ENCODE measurements around the gene PIGU. TPM values are rescaled to one million over a fixed set of nuclear protein-coding genes. Genes with fewer than 3 reads are reported as not detected.

The PIGU gene
- total RNA-seq, 2 donors from 2014 or later: 20.1 to 20.6 TPM

DNA sequence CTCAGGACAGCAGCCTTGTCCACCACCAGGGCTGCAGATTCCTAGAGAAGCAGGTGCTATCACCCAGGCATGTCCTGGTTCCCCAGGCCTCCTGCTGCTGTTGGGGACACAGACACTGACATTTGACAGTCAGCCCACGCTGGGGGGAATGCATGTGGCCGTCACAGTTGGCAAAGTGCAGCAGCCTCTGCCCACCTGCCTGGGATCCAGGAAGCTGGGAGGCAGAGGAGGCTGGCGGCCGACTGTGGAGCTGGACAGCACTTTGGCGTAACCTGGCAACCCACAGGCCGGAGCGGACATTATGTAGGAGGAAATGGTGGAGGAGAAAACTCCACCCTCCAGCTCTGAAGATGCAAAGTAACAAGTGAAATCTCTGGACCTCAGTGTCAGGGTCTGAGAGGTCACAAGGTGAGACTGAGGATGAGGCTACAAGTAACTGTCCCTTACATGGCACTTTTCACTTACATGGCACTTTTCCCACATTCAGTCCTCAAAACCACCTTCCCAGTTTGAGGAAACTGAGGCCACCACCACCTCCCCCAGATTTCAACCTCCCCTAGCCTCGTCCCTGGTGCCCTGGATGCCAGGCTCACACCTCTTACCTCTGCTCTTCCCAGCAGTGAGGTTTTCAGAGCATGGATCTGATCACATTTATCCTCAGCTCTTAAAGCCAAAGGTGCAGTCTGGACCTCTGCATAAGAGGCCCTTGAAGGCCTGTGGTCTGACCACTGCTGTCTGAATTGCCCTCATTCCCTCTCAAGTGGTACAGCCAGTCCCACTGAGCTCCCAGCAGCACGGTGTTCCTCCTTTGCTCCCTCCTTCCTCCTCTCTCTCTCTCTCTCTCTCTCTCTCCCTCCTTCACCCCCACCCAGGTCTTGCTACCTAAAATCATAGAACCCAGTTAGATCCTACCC lies 109.7 kb downstream of the PIGU start:
- peaks cover 5% of the 10 kb centered on the region for H3K36me3 Mint-ChIP-seq
- ATAC-seq (no peak), DNase-seq (ENCODE audit: low spot score) (no peak)
- H3K9me3 Mint-ChIP-seq: no peaks in the 10 kb centered on the region
- H3K27me3 Mint-ChIP-seq: no peaks in the 10 kb centered on the region
- no peak overlapping the region for H3K27ac Mint-ChIP-seq
- H3K4me3 Mint-ChIP-seq: no peak overlapping the region
- peaks cover 9 to 17% of the 10 kb centered on the region in 2 donors for H3K4me1 Mint-ChIP-seq (ENCODE audit: low read depth in 2 of 2)

DNA sequence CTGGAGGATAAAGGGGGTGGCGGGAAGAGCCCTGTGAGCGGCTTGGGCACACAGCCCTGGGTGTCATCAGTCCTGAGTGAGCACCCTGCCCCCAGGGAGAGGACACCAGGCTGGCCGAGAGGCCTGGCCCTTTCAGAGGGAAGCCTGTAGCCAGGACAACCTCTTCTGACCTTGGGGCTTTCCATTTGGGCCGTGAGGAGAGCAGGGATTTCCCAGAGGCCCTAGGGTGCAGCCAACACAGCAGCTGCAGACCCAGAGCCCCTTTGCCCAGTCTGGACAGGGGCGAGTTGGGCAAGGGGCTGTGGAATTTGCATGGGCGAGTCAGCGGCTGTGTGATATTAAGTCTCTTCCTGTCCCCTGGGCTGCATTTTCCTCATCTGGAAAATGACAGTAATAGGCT lies 112.1 kb downstream of the PIGU start:
- ATAC-seq: no peak
- no peak overlapping the region for H3K27ac Mint-ChIP-seq

DNA sequence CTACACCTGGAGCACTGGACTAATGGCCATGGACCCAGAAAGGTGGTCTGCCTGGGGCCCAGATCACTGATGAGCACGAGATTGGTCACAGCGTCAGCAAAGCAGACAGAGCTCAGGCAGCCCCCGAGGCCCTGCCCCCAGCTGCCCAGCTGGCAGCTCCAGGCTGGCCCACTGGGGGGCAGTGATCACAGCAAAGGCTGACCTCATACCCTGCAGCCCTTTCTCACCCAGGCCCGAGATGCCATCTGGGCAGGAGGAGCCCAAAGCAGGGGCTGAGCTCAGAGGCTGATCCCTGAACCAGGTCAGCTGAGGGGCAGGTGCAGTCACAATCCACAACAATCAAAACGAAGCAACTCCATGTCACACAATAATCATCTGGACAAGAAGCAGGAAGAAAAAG lies 114.3 kb downstream of the PIGU start:
- Mint-ChIP-seq H3K4me3 (no peak overlapping the region), H3K36me3 (no peaks in the 10 kb centered on the region)

More for the DNA sequence above, 112.1 kb downstream of the PIGU start:
- Mint-ChIP-seq H3K4me1 (ENCODE audit: low read depth in 2 of 2) (peaks cover 0 to 7% of the 10 kb centered on the region in 2 donors), H3K36me3 (no peaks in the 10 kb centered on the region), H3K9me3 (no peaks in the 10 kb centered on the region), H3K27me3 (no peaks in the 10 kb centered on the region), H3K4me3 (no peak overlapping the region)
- DNase-seq (ENCODE audit: low spot score): no peak

GRCh38 chr20:34561661-34562060 lies 115.2 kb downstream of the PIGU start:
- Mint-ChIP-seq H3K27ac (peak overlapping the region; percentile 14 to 34), H3K27me3 (no peaks in the 10 kb centered on the region), H3K4me1 (ENCODE audit: low read depth in 2 of 2) (peaks cover 14 to 15% of the 10 kb centered on the region in 2 donors), H3K36me3 (no peaks in the 10 kb centered on the region), H3K4me3 (no peak overlapping the region), H3K9me3 (no peaks in the 10 kb centered on the region)
- DNase-seq (ENCODE audit: low spot score) (no peak), ATAC-seq (no peak)

More for the DNA sequence above, 114.3 kb downstream of the PIGU start:
- DNase-seq (ENCODE audit: low spot score) (no peak), ATAC-seq (no peak)
- Mint-ChIP-seq H3K27ac (no peak overlapping the region), H3K9me3 (no peaks in the 10 kb centered on the region), H3K27me3 (no peaks in the 10 kb centered on the region), H3K4me1 (ENCODE audit: low read depth in 2 of 2) (peaks cover 8 to 12% of the 10 kb centered on the region in 2 donors)

DNA sequence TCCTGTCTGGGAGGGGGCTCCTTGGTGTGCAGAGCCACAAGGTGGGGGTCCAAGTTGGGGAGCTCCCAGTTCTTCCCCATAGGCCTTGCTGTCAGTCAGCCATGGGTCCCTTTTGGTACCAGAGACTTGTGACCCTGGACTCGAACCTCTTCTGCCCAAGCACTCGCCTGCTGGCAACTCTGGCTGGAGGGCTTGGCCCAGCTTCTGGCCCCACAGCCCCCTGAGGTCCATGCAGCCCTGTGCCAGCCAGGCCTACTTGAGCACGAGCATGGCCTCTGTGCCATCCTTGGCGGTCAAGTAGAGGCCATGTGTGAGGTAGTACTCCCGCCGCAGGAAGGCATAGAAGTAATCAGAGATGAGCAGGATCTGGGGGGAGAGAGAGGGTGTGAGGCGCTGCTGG lies 116.3 kb downstream of the PIGU start:
- Mint-ChIP-seq H3K9me3 (no peaks in the 10 kb centered on the region), H3K4me1 (ENCODE audit: low read depth in 2 of 2) (peaks cover 10 to 14% of the 10 kb centered on the region in 2 donors), H3K4me3 (no peak overlapping the region), H3K27me3 (no peaks in the 10 kb centered on the region), H3K36me3 (no peaks in the 10 kb centered on the region), H3K27ac (peak overlapping the region in 1 of 2 donors; percentile 34)
- ATAC-seq (no peak), DNase-seq (ENCODE audit: low spot score) (no peak)

GRCh38 chr20:34560141-34560523 lies 116.8 kb downstream of the PIGU start:
- Mint-ChIP-seq H3K4me3 (peak overlapping the region; percentile 49), H3K36me3 (no peaks in the 10 kb centered on the region), H3K27me3 (no peaks in the 10 kb centered on the region), H3K9me3 (no peaks in the 10 kb centered on the region), H3K4me1 (ENCODE audit: low read depth in 2 of 2) (peaks cover 10 to 14% of the 10 kb centered on the region in 2 donors), H3K27ac (no peak overlapping the region)
- no peak for ATAC-seq
- DNase-seq (ENCODE audit: low spot score): no peak

- H3K27ac Mint-ChIP-seq: no peak overlapping the region
- no peaks in the 10 kb centered on the region for H3K36me3 Mint-ChIP-seq
- H3K4me1 Mint-ChIP-seq (ENCODE audit: low read depth in 2 of 2): peaks cover 10 to 14% of the 10 kb centered on the region in 2 donors
- DNase-seq (ENCODE audit: low spot score) (no peak), ATAC-seq (no peak)
- peak overlapping the region; percentile 52 for H3K4me3 Mint-ChIP-seq
- no peaks in the 10 kb centered on the region for H3K9me3 Mint-ChIP-seq
- no peaks in the 10 kb centered on the region for H3K27me3 Mint-ChIP-seq
Observed at GRCh38 chr20:34559311-34560140, 117.4 kb downstream of the PIGU start.

DNA sequence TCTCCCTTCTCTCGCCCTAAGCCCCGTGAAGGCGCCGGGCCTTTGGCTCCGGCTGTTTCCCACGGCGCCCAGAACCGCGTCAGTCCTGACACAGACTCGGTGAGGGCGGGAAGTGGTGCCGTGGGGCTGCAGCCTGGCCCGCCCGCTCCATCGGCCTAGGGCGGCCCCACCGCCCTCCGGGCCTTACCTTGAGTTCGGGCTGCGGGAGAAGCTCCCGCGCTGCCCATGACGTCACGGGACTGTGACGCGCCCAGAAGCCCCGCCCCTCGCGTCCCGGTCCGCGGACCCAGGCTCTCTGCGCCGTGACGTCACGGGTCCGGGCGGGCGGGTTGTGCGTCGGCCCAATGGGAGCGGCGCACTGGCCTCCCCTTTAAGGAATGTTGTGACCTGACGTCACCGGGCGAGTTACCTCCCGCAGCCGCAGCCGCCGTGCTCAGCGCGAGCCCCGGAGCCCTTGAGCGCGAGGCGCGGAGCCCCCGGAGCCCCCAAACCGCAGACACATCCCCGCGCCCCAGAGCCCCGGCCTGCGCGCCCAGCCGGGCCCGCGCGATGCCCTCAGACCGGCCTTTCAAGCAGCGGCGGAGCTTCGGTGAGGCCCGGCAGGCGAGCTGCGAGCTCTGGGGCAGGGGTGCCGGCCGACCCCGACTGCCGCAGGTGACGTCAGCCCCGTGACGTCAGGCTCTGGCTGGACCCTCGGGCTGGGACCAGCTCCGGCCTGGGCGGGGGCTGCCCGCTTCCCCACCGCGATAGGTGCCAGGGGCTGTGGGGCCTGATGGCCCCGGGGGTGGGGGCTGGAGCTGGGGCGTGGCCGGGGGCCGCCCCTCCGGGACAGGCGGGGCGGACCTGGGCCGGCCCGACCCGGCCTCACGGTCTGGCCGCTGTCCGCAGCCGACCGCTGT lies 118.3 kb downstream of the PIGU start, which contains the start of gene MAP1LC3A:
Gene MAP1LC3A (plus strand): TSS at position 399 of the 899 bp plus-strand sequence. CDS start 151 bp downstream, at position 550.
- ATAC-seq: peak; percentile 93 to 96
- peaks cover 10 to 14% of the 10 kb centered on the region in 2 donors for H3K4me1 Mint-ChIP-seq (ENCODE audit: low read depth in 2 of 2)
- peak; percentile 97 for DNase-seq (ENCODE audit: low spot score)
- H3K9me3 Mint-ChIP-seq: no peaks in the 10 kb centered on the region
- H3K4me3 Mint-ChIP-seq: peak within 1 kb of the TSS; percentile 94
- H3K27me3 Mint-ChIP-seq: no peaks in the 10 kb centered on the region
- peak within 1 kb of the TSS; percentile 80 to 85 for H3K27ac Mint-ChIP-seq
- H3K36me3 Mint-ChIP-seq: no peaks in the 10 kb centered on the region

DNA sequence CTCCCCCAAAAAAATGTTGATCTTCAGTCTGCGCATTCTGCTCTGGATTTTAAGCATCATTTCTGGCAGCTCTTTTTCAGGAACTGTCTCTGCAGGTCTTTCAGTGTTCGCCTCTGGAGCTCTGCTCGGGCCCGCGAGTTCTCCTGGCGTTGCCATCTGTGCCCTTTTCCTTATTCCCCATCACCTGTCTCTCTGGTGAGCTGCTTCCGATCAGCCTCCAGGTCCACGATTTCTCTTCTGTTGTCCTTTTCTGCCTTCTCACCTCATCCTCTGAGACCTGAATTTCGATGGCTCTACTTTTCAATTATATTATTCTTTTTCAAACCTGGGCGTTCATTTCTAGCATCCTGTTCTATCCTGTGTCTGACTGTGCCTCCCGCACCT lies 119.0 kb downstream of the PIGU start:
- Mint-ChIP-seq H3K9me3 (no peaks in the 10 kb centered on the region), H3K27ac (peak overlapping the region; percentile 80 to 85), H3K4me3 (peak overlapping the region; percentile 94), H3K27me3 (no peaks in the 10 kb centered on the region), H3K36me3 (no peaks in the 10 kb centered on the region), H3K4me1 (ENCODE audit: low read depth in 2 of 2) (peaks cover 10 to 14% of the 10 kb centered on the region in 2 donors)
- DNase-seq (ENCODE audit: low spot score) (no peak), ATAC-seq (no peak)

DNA sequence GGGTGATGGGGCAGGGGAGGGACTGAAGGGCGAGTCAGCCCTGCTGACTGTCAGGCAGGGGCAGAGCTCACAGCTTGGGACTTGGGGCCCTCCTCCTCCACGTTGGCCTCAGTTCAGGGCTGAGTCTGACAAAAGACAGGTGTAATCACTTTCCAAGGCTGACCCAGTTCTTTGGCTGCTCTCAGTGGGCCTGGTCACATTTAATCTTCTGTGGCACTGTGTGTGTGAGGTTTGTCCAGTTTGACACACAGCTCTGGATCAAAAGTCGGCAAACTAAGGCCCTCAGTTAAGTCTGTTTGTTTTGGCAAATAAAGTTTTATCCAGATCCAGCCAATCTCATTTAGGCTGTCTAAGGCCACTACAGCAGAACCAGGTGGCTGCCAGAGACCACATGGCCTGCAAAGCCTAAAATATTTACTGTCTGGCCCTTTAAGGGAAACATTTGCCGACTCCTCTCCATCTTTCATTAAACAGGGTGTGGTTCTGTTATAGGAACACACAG lies 123.5 kb downstream of the PIGU start:
- H3K27ac Mint-ChIP-seq: no peak overlapping the region
- H3K4me1 Mint-ChIP-seq (ENCODE audit: low read depth in 2 of 2): peaks cover 14% of the 10 kb centered on the region in 2 donors
- DNase-seq (ENCODE audit: low spot score) (no peak), ATAC-seq (no peak)
- H3K4me3 Mint-ChIP-seq: no peak overlapping the region
- no peaks in the 10 kb centered on the region for H3K36me3 Mint-ChIP-seq
- H3K27me3 Mint-ChIP-seq: no peaks in the 10 kb centered on the region
- H3K9me3 Mint-ChIP-seq: no peaks in the 10 kb centered on the region

DNA sequence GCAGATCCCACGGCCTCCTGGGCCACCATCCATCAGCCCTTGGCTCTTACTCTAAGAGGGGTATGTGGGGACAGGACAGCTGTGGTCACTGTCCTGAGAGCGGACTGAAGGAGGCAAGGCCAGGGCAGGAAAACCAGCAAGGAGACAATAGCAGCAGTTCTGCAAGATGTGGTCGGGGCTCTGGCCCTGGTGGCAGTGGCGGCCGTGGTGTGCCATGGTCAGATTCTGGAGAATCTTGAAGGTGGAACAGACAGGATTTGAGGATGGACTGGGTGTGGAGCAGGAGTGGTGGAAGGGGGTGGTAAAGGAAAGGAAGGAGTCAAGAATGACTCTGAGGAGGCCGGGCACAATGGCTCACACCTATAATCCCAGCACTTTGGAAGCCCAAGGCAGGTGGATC lies 124.3 kb downstream of the PIGU start:
- H3K36me3 Mint-ChIP-seq: no peaks in the 10 kb centered on the region
- H3K27ac Mint-ChIP-seq: no peak overlapping the region
- peaks cover 6 to 9% of the 10 kb centered on the region in 2 donors for H3K4me1 Mint-ChIP-seq (ENCODE audit: low read depth in 2 of 2)
- H3K4me3 Mint-ChIP-seq: no peak overlapping the region
- DNase-seq (ENCODE audit: low spot score) (no peak), ATAC-seq (no peak)
- H3K9me3 Mint-ChIP-seq: no peaks in the 10 kb centered on the region
- no peaks in the 10 kb centered on the region for H3K27me3 Mint-ChIP-seq

GRCh38 chr20:34549929-34550305 lies 127.0 kb downstream of the PIGU start:
- Mint-ChIP-seq H3K4me3 (no peak overlapping the region), H3K36me3 (no peaks in the 10 kb centered on the region), H3K9me3 (no peaks in the 10 kb centered on the region), H3K4me1 (ENCODE audit: low read depth in 2 of 2) (peaks cover 0 to 7% of the 10 kb centered on the region in 2 donors), H3K27me3 (no peaks in the 10 kb centered on the region), H3K27ac (no peak overlapping the region)
- no peak for DNase-seq (ENCODE audit: low spot score)
- no peak for ATAC-seq
